ENCODE results near the gene CGN. TPM values are rescaled to one million over a fixed set of nuclear protein-coding genes. Genes with fewer than 3 reads are reported as not detected.

Gene CGN
- total and polyA plus RNA-seq, 2 of the 13 experiments (the other 11 are each of a cell fraction or from before 2014, with no cell fraction given): 0.75 to 0.81 TPM

DNA sequence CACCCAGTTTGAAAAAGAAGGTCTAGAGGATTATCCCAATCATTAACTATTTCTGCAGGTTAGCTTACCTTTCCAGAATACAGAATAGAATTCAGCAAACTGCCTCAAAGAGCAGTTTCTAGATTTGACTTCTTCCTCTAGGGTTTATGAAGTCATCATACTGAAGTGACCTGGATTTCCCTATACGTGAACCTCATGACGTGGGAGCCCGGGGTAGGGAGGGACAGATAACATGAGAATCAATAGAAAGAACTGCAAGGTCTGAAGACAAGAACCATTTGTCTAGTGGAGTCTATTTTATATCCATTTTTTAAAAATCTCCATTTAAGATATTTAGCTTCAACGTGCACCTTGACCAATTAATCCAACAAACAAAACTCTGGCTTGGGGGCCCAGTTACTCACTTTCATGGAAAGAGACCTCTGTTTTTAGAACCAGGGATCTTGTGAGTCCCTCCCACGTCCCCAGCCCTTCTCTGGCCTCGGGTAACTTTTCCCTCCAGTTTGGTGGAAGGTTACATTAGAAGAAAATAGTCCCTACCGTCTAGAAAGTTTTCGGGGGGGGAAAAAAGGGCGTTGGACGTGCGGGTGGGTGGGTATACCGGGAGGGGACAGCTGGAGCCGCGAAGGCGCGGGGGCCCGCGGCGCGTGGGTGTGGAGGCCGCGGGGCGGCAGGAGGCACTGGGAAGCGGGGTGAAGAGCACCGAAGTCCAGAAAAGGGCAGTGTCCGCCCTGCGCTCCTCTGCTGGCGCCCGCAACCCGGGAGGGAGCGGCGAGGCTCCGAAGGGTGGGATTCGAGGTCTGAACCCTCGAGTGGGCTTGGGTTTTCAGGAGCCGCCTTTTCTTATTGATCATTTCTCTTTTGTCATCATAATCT lies 38.1 kb upstream of the CGN start (continued):
- TF ChIP-seq, protein P1, sequence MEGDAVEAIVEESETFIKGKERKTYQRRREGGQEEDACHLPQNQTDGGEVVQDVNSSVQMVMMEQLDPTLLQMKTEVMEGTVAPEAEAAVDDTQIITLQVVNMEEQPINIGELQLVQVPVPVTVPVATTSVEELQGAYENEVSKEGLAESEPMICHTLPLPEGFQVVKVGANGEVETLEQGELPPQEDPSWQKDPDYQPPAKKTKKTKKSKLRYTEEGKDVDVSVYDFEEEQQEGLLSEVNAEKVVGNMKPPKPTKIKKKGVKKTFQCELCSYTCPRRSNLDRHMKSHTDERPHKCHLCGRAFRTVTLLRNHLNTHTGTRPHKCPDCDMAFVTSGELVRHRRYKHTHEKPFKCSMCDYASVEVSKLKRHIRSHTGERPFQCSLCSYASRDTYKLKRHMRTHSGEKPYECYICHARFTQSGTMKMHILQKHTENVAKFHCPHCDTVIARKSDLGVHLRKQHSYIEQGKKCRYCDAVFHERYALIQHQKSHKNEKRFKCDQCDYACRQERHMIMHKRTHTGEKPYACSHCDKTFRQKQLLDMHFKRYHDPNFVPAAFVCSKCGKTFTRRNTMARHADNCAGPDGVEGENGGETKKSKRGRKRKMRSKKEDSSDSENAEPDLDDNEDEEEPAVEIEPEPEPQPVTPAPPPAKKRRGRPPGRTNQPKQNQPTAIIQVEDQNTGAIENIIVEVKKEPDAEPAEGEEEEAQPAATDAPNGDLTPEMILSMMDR (CRISPR knock-in tag; IDR thresholded peaks at IDR 0.05): no peak
- TF ChIP-seq ZNF777 (CRISPR knock-in tag; IDR thresholded peaks at IDR 0.05): peak; percentile 75
- TF ChIP-seq ZNF333 (CRISPR knock-in tag; IDR thresholded peaks at IDR 0.05; ENCODE audit: borderline replicate concordance): no peak
- TF ChIP-seq U2AF2 (IDR thresholded peaks at IDR 0.05; ENCODE audit: low read depth, low read length): no peak
- 0 out of 2 replicates have a peak, but pooled peaks have one; percentile 25 for TF ChIP-seq GATAD1 (CRISPR knock-in tag; IDR thresholded peaks at IDR 0.05)
- no peak for TF ChIP-seq ZSCAN31 (CRISPR knock-in tag; IDR thresholded peaks at IDR 0.05; ENCODE audit: low read depth)
- TF ChIP-seq ZMYM2 (CRISPR knock-in tag; IDR thresholded peaks at IDR 0.05): peak; percentile 42; the same call in 1 of the 2 replicates
- TF ChIP-seq ZNF670 (CRISPR knock-in tag; IDR thresholded peaks at IDR 0.05; ENCODE audit: borderline replicate concordance): 0 out of 2 replicates have a peak, but pooled peaks have one; percentile 36
- no peak for TF ChIP-seq GABPA (IDR thresholded peaks at IDR 0.05; ENCODE audit: low read depth, low read length)
- TF ChIP-seq GABPA (CRISPR knock-in tag; IDR thresholded peaks at IDR 0.05; ENCODE audit: low read depth): peak; percentile 47; the same call in 1 of the 2 replicates
- TF ChIP-seq ZNF501 (CRISPR knock-in tag; IDR thresholded peaks at IDR 0.05): no peak
- TF ChIP-seq, protein P2, sequence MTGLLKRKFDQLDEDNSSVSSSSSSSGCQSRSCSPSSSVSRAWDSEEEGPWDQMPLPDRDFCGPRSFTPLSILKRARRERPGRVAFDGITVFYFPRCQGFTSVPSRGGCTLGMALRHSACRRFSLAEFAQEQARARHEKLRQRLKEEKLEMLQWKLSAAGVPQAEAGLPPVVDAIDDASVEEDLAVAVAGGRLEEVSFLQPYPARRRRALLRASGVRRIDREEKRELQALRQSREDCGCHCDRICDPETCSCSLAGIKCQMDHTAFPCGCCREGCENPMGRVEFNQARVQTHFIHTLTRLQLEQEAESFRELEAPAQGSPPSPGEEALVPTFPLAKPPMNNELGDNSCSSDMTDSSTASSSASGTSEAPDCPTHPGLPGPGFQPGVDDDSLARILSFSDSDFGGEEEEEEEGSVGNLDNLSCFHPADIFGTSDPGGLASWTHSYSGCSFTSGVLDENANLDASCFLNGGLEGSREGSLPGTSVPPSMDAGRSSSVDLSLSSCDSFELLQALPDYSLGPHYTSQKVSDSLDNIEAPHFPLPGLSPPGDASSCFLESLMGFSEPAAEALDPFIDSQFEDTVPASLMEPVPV (CRISPR knock-in tag; IDR thresholded peaks at IDR 0.05): no peak
- TF ChIP-seq NCOA1 (CRISPR knock-in tag; IDR thresholded peaks at IDR 0.05): no peak
- TF ChIP-seq NCOA5 (CRISPR knock-in tag; IDR thresholded peaks at IDR 0.05): no peak
- no peak for TF ChIP-seq FOXP1 (IDR thresholded peaks at IDR 0.05)
- TF ChIP-seq FOXP1 (CRISPR knock-in tag; IDR thresholded peaks at IDR 0.05): no peak
- no peak for TF ChIP-seq CREBL2 (CRISPR knock-in tag; IDR thresholded peaks at IDR 0.05; ENCODE audit: borderline replicate concordance)
- no peak for TF ChIP-seq CCDC6 (CRISPR knock-in tag; IDR thresholded peaks at IDR 0.05)
- TF ChIP-seq SMYD3 (CRISPR knock-in tag; IDR thresholded peaks at IDR 0.05): no peak
- no peak for TF ChIP-seq HIC2 (CRISPR knock-in tag; IDR thresholded peaks at IDR 0.05; ENCODE audit: low read depth)
- no peak for TF ChIP-seq ZNF747 (CRISPR knock-in tag; IDR thresholded peaks at IDR 0.05; ENCODE audit: borderline replicate concordance)
- peak; percentile 80 for TF ChIP-seq GABPB1 (CRISPR knock-in tag; IDR thresholded peaks at IDR 0.05)
- TF ChIP-seq TCF7L2 (IDR thresholded peaks at IDR 0.05; ENCODE audit: low read depth, low read length): no peak
